Left ventricle myocardium inferior (tissue), 1 donor: ENCODE data around the gene LRRC53. TPM values are rescaled to one million over a fixed set of nuclear protein-coding genes. Genes with fewer than 3 reads are reported as not detected.

ENCODE experiments used
- DNase-seq: peaks from one replicate; pipeline ENCODE4 v3.0.0-alpha.2; 2020
- H3K27ac ChIP-seq: fragments of 200-600 bp; replicated peaks from 2 replicates; pipeline ENCODE4 v1.8.0; 2021
- H3K27me3 ChIP-seq: fragments of 200-600 bp; 2 replicates; pipeline ENCODE4 v1.8.0; 2021; ENCODE audit warnings: low read depth
- H3K36me3 ChIP-seq: fragments of 200-600 bp; 2 replicates; pipeline ENCODE4 v1.8.0; 2021
- H3K4me1 ChIP-seq: fragments of 200-600 bp; 2 replicates; pipeline ENCODE4 v1.8.0; 2021
- H3K4me3 ChIP-seq: fragments of 200-600 bp; 2 replicates; pipeline ENCODE4 v1.8.0; 2021; ENCODE audit warnings: mild to moderate bottlenecking, moderate library complexity
- H3K9me3 ChIP-seq: fragments of 200-600 bp; replicated peaks from 2 replicates; pipeline ENCODE4 v1.8.0; 2021
- CTCF ChIP-seq: fragments of 200-600 bp; IDR thresholded peaks from 2 replicates; pipeline ENCODE4 v1.8.0; 2021; ENCODE audit warnings: antibody characterized with exemption, mild to moderate bottlenecking, borderline replicate concordance
- intact Hi-C: fragments of 100-400 bp; cut with micrococcal nuclease; formaldehyde crosslinking; loops from one replicate; pipeline ENCODE4 v1.11.0; 2022
- total RNA-seq: library from RNA; stranded (reverse); fragmentation: NEBNext Ultra II Directional; extraction: Animal tissue kit (Norgen Biotek cat#: 25700); gene quantifications from one replicate; pipeline ENCODE4 v1.2.1, GENCODE V29; 2021
- donor health status: DM: no; HTN: yes; CAD: no; lungs with severe emphysema.

Gene LRRC53
- total RNA-seq, 1 donor from 2014 or later, result not detected

- no peaks in the 10 kb centered on the region for H3K4me1 ChIP-seq
- DNase-seq, result no peak
- H3K27me3 ChIP-seq, result no peaks in the 10 kb centered on the region
- H3K36me3 ChIP-seq, result no peaks in the 10 kb centered on the region
- TF ChIP-seq CTCF, result no peak
- H3K9me3 ChIP-seq, result no peaks in the 10 kb centered on the region
- no peak overlapping the region for H3K27ac ChIP-seq
- intact Hi-C loops, result no loop called here
- H3K4me3 ChIP-seq, result no peak overlapping the region
Measured at GRCh38 chr1:74531796-74532195, 19.4 kb upstream of the LRRC53 start.

- TF ChIP-seq CTCF, result no peak
- Histone ChIP-seq H3K9me3 (no peaks in the 10 kb centered on the region), H3K4me1 (no peaks in the 10 kb centered on the region), H3K27me3 (no peaks in the 10 kb centered on the region), H3K36me3 (no peaks in the 10 kb centered on the region), H3K4me3 (no peak overlapping the region), H3K27ac (no peak overlapping the region)
- intact Hi-C loops, result no loop called here
- no peak for DNase-seq
Measured at GRCh38 chr1:74530892-74531291, 18.5 kb upstream of the LRRC53 start.

GRCh38 chr1:74528123-74528522 lies 15.7 kb upstream of the LRRC53 start:
- H3K4me1 ChIP-seq, result peaks cover 10% of the 10 kb centered on the region
- DNase-seq, result no peak
- intact Hi-C loops, result no loop called here
- H3K9me3 ChIP-seq, result no peaks in the 10 kb centered on the region
- TF ChIP-seq CTCF, result no peak
- no peaks in the 10 kb centered on the region for H3K36me3 ChIP-seq
- no peaks in the 10 kb centered on the region for H3K27me3 ChIP-seq
- no peak overlapping the region for H3K4me3 ChIP-seq
- no peak overlapping the region for H3K27ac ChIP-seq

GRCh38 chr1:74526708-74527107 lies 14.3 kb upstream of the LRRC53 start:
- TF ChIP-seq CTCF, result no peak
- H3K27ac ChIP-seq, result no peak overlapping the region
- no peak overlapping the region for H3K4me3 ChIP-seq
- H3K27me3 ChIP-seq, result no peaks in the 10 kb centered on the region
- no peaks in the 10 kb centered on the region for H3K36me3 ChIP-seq
- intact Hi-C loops, result no loop called here
- H3K9me3 ChIP-seq, result no peaks in the 10 kb centered on the region
- H3K4me1 ChIP-seq, result peaks cover 10% of the 10 kb centered on the region
- DNase-seq, result no peak

GRCh38 chr1:74523873-74524480 lies 11.6 kb upstream of the LRRC53 start:
- Histone ChIP-seq H3K4me1 (peaks cover 10% of the 10 kb centered on the region), H3K36me3 (no peaks in the 10 kb centered on the region), H3K27ac (no peak overlapping the region), H3K9me3 (no peaks in the 10 kb centered on the region), H3K4me3 (no peak overlapping the region), H3K27me3 (no peaks in the 10 kb centered on the region)
- TF ChIP-seq CTCF, result no peak
- intact Hi-C loops, result no loop called here
- DNase-seq, result no peak
